ENCODE results near the gene TNPO3. TPM values are rescaled to one million over a fixed set of nuclear protein-coding genes. Genes with fewer than 3 reads are reported as not detected.
A peak's percentile ranks its signal among the peaks of the same experiment; 100 is the strongest.

TNPO3 gene
- total RNA-seq (2014; rRNA removed; shearing (Covaris generic)): 80.2 and 82.3 TPM in 2 replicates

DNA sequence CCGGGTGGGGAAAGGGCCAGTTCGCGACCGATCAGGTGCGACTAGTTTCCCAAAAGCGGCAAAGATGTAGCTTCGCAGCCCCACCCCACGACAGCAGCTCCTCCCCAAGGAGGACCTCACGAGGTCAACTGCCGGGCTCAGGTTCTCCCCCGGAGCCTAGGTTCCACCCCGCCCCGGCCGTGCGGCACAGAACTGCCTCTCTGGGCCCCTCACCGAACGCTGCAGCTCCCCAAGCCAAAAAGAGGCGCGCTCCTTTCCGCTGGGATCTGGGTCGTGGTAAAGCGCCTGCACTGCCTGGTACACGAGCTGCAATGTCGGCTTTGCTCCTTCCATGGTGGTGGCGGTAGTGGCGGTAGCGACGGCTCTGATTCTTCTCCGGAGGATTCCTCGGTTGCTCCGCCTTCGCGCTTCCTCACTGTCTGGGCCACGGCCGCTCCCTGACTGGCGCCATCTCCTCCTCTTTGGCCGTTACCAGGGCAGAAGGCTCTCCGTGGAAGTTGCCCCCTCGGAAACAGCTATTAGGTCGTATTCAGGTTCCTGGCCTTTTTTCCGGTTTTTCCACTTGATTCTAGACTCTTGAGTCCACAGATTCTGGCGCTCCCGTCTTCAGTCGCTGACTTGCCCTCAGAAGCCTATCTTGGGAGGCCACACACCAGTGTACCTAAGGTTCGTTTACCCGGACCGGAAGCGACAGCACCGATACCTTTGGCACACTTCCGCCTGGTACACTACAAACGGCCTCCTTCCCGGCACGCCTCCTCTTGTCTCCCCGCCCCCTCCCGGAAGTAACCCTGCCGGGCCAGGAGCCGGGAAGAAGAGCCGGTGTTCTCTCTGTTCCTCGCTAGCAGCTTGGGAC, at the start of gene TNPO3:
TSS of gene TNPO3 (minus strand) at position 674 of the 856 bp plus-strand sequence. CDS start at position 333, 341 bp downstream.
- DNase-seq: peak; percentile 95 to 96

DNA sequence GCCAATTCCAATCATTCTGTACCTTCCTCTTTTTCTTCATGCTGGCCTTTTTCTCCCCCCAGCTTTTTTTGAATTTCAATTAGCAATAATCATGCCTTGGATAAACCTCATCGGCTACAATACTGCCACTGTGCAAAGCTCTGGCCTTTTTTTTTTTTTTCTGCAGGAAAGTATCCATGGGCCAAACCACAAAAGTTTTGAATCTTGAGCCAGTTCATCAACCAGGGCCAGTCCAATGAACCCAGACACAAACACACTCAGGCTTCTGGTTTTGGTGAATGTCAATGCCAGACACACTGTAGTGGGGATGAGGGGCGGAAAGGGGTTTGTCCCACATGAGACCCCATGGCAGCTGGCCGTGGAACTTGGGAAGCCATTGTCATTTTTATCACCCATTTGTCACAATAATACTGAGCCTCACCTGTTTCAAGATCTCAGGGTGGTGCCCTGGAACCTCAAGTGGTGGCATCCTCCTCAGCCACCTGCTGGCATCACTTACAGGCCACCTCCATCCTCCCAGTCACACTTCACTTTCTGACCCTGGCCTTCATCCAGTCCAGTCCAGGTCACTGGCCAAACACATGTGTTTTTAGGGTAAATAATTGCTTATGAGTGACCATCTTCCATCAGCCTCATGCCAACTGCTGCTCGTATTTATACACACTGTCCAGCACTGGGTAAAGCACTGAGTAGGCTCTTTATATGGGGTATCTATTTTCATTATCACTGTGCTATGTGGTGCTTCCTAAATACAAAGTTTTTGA, 48.8 kb upstream of the TNPO3 start:
- peaks cover 46% of the 10 kb centered on the region for H3K4me1 ChIP-seq
- H3K27ac ChIP-seq: peak overlapping the region; percentile 95
- H3K4me3 ChIP-seq: no peak overlapping the region
- H3K27me3 ChIP-seq: no peaks in the 10 kb centered on the region
- no peaks in the 10 kb centered on the region for H3K36me3 ChIP-seq
- peak; percentile 83 to 92 for DNase-seq
- H3K9me3 ChIP-seq (replicated peaks): no peaks in the 10 kb centered on the region

More for the DNA sequence above, at the start of gene TNPO3:
- H3K4me1 ChIP-seq: peaks cover 4% of the 10 kb centered on the region; the same call in 1 of the 2 replicates
- no peaks in the 10 kb centered on the region for H3K27me3 ChIP-seq
- no peaks in the 10 kb centered on the region; the same call in 1 of the 2 replicates for H3K36me3 ChIP-seq
- H3K4me3 ChIP-seq: peak within 1 kb of the TSS; percentile 89
- H3K9me3 ChIP-seq (replicated peaks): no peaks in the 10 kb centered on the region
- H3K27ac ChIP-seq: peak within 1 kb of the TSS; percentile 94

DNA sequence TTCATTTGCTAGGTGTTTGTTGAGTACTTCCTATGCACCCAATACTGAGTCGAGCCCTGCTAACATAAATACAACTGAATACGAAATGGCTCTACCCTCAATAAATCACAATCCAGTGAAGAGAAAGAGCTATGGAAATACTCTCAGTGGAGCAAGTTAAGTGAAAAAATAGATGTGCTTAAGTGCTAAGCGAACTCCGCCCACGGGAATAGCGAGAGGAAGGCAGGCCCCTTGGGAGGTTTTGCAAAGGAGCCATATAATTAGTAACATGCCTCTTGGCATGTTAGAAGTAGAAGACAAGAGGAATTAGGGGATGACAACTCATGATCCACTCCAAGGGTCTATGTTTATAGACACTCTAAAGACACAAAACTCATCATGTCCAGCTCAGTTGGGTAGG, 46.8 kb upstream of the TNPO3 start:
- no peak for DNase-seq
- H3K4me3 ChIP-seq: no peak overlapping the region
- H3K4me1 ChIP-seq: peaks cover 46% of the 10 kb centered on the region
- no peaks in the 10 kb centered on the region for H3K9me3 ChIP-seq (replicated peaks)
- H3K36me3 ChIP-seq: no peaks in the 10 kb centered on the region
- no peaks in the 10 kb centered on the region for H3K27me3 ChIP-seq
- peak overlapping the region; percentile 95 for H3K27ac ChIP-seq

GRCh38 chr7:129100827-129101166, 45.9 kb upstream of the TNPO3 start:
- Histone ChIP-seq H3K36me3 (no peaks in the 10 kb centered on the region), H3K27ac (no peak overlapping the region), H3K4me1 (peaks cover 46% of the 10 kb centered on the region), H3K27me3 (no peaks in the 10 kb centered on the region), H3K9me3 (replicated peaks) (no peaks in the 10 kb centered on the region), H3K4me3 (no peak overlapping the region)
- no peak for DNase-seq

- H3K36me3 ChIP-seq: no peaks in the 10 kb centered on the region
- no peak overlapping the region for H3K27ac ChIP-seq
- no peak for DNase-seq
- no peaks in the 10 kb centered on the region for H3K9me3 ChIP-seq (replicated peaks)
- no peaks in the 10 kb centered on the region for H3K27me3 ChIP-seq
- peaks cover 29% of the 10 kb centered on the region for H3K4me1 ChIP-seq
- no peak overlapping the region for H3K4me3 ChIP-seq
Measured at GRCh38 chr7:129098409-129099084, 43.6 kb upstream of the TNPO3 start.

GRCh38 chr7:129095258-129095657, 40.3 kb upstream of the TNPO3 start:
- Histone ChIP-seq H3K36me3 (no peaks in the 10 kb centered on the region), H3K4me3 (no peak overlapping the region), H3K27ac (no peak overlapping the region), H3K27me3 (no peaks in the 10 kb centered on the region), H3K9me3 (replicated peaks) (no peaks in the 10 kb centered on the region), H3K4me1 (no peaks in the 10 kb centered on the region)
- no peak for DNase-seq

- Histone ChIP-seq H3K9me3 (replicated peaks) (no peaks in the 10 kb centered on the region), H3K4me1 (no peaks in the 10 kb centered on the region), H3K36me3 (no peaks in the 10 kb centered on the region), H3K4me3 (no peak overlapping the region), H3K27me3 (no peaks in the 10 kb centered on the region), H3K27ac (no peak overlapping the region)
- DNase-seq: no peak
Measured at GRCh38 chr7:129094501-129094900, 39.6 kb upstream of the TNPO3 start.

DNA sequence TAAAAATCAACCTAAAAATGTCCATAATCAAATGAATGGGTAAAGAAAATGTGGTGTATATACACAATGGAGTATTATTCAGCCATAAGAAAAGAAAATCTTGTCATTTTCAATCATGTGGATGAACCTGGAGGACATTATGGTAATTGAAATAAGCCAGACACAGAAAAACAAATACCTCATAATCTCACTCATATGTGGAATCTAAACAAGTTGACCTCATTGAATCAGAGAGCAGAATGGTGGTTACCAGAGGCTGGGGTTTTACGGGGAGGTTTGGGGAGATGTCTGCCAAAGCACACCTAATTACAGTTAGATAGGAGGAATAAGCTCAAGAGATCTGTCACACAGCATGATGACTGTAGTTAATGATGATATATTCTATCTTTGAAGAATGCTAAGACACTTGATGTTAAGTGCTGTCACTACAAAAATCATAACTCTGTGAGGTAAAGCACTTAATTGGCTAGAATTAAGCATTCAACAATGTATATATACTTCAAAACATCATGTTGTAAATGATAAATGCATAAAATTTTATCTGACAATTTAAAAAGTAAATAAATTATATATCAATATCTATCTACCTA, 39.1 kb upstream of the TNPO3 start:
- no peak overlapping the region for H3K27ac ChIP-seq
- H3K36me3 ChIP-seq: no peaks in the 10 kb centered on the region
- no peaks in the 10 kb centered on the region for H3K27me3 ChIP-seq
- H3K4me1 ChIP-seq: no peaks in the 10 kb centered on the region
- no peaks in the 10 kb centered on the region for H3K9me3 ChIP-seq (replicated peaks)
- no peak overlapping the region for H3K4me3 ChIP-seq
- DNase-seq: no peak

- H3K9me3 ChIP-seq (replicated peaks): no peaks in the 10 kb centered on the region
- H3K27me3 ChIP-seq: no peaks in the 10 kb centered on the region
- H3K4me3 ChIP-seq: no peak overlapping the region
- peak; percentile 73 to 91 for DNase-seq
- no peaks in the 10 kb centered on the region for H3K4me1 ChIP-seq
- no peak overlapping the region for H3K27ac ChIP-seq
- no peaks in the 10 kb centered on the region for H3K36me3 ChIP-seq
Measured at GRCh38 chr7:129091484-129092002, 36.6 kb upstream of the TNPO3 start.

GRCh38 chr7:129090300-129090907, 35.5 kb upstream of the TNPO3 start:
- Histone ChIP-seq H3K27ac (no peak overlapping the region), H3K27me3 (no peaks in the 10 kb centered on the region), H3K4me1 (no peaks in the 10 kb centered on the region), H3K4me3 (no peak overlapping the region), H3K9me3 (replicated peaks) (no peaks in the 10 kb centered on the region), H3K36me3 (no peaks in the 10 kb centered on the region)
- no peak for DNase-seq

DNA sequence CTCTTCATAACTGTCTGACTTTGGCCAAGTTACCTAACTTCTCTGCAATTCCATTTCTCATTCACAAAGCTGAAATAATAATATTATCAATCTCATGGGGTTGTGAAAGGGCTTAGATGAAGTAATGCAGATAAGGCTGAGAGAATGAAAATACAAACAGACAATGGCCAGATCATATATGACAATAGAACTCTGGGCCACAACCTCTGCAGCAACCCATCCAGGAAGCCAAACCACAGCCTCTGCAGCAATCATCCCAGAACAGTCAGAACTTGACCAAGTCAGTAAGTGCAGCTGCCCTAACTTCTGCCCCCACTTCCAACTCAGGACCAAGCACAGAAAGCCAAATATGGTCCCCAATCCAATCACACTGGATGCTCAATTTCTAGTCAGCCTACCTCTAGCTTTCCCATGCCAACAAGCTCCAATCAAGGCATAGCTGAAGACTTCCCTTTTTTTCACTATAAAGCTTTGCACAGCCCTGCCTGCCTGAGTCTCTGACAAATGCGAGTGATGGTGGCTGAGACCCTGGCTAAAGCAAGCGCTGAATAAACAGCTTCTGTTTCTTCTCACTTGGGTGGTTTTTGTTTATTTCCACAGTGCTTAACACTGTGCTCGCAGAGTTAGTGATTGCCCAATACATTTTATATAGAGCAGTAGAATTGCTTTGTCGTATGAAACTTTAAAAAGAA, 34.8 kb upstream of the TNPO3 start:
- DNase-seq: no peak
- H3K36me3 ChIP-seq: no peaks in the 10 kb centered on the region
- no peak overlapping the region for H3K4me3 ChIP-seq

GRCh38 chr7:129084801-129085551, 30.1 kb upstream of the TNPO3 start:
- Histone ChIP-seq H3K27me3 (peaks cover 3% of the 10 kb centered on the region; the same call in 1 of the 2 replicates), H3K4me1 (no peaks in the 10 kb centered on the region), H3K9me3 (replicated peaks) (no peaks in the 10 kb centered on the region), H3K36me3 (no peaks in the 10 kb centered on the region), H3K27ac (no peak overlapping the region), H3K4me3 (no peak overlapping the region)
- DNase-seq: no peak

More for the DNA sequence above, 34.8 kb upstream of the TNPO3 start:
- Histone ChIP-seq H3K27me3 (no peaks in the 10 kb centered on the region), H3K4me1 (no peaks in the 10 kb centered on the region), H3K9me3 (replicated peaks) (no peaks in the 10 kb centered on the region), H3K27ac (no peak overlapping the region)

DNA sequence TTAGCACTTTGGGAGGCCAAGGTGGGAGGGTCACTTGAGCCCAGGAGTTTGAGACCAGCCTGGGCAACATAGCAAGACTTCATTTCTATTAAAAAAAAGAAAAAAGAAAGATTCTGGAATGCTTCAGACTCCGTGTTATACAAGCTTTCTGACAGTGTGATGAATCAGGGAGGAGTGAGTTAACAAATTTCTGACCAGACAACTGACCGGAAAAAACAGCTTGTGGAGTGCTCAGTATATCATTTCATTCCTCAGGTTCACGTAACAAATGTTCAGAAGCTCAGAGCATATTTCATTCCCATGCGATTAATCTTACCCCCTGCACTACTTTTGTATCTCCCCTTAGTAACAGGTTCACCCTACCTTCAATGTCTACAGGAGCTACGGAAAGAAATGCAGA, 28.6 kb upstream of the TNPO3 start:
- Histone ChIP-seq H3K36me3 (no peaks in the 10 kb centered on the region), H3K9me3 (replicated peaks) (no peaks in the 10 kb centered on the region), H3K4me3 (no peak overlapping the region), H3K4me1 (no peaks in the 10 kb centered on the region), H3K27me3 (peaks cover 3% of the 10 kb centered on the region; the same call in 1 of the 2 replicates), H3K27ac (no peak overlapping the region)
- DNase-seq: no peak

All from SJCRH30 (cell line).